Measurements from ENCODE around the gene LEPROT. TPM values are rescaled to one million over a fixed set of nuclear protein-coding genes. Genes with fewer than 3 reads are reported as not detected.

Gene LEPROT
- total and polyA plus RNA-seq, 2 of the 8 experiments (the other 6 are each of a cell fraction or from before 2014, with no cell fraction given): 25.7 to 27.2 TPM

DNA sequence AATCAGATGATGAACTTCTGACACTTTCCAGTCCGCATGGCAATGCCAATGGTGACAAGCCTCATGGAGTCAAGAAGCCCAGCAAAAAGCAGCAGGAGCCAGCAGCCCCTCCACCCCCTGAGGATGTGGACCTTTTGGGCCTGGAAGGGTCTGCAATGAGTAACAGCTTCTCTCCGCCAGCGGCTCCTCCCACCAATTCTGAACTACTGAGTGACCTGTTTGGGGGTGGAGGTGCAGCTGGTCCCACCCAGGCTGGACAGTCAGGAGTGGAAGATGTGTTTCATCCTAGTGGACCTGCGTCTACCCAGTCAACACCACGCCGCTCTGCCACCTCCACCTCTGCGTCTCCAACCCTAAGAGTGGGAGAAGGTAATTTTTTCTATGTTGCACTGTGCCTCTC lies 28.0 kb upstream of the LEPROT start:
- H4K91ac ChIP-seq (replicated peaks; ENCODE audit: insufficient read length, low read length): no peak overlapping the region
- H3K27ac ChIP-seq (ENCODE audit: low read depth, low read length): no peak overlapping the region
- H4K8ac ChIP-seq (ENCODE audit: extremely low read depth, insufficient read depth, low read length): no peak overlapping the region; the same call in 1 of the 2 replicates
- no peak overlapping the region for H3K23ac ChIP-seq (ENCODE audit: insufficient read length)
- ChIA-PET CTCF (ENCODE audit: partially characterized antibody) (interaction anchor here (0.7 to 2.1 kb wide), 2 partner anchors 8 to 19 kb away, joined by 3 to 5 read pairs; no protein-coding TSS in a partner anchor), POLR2A (ENCODE audit: partially characterized antibody) (no interaction called here)
- no peak overlapping the region for H3K18ac ChIP-seq (ENCODE audit: extremely low read depth, low read length)
- H2BK15ac ChIP-seq (ENCODE audit: low read length): no peak overlapping the region
- H4K20me1 ChIP-seq (replicated peaks in 1 of 2; ENCODE audit: control insufficient read depth in 1 of 2, insufficient read depth in 2 of 2, low read length in 2 of 2): no peaks in the 10 kb centered on the region
- H3K79me2 ChIP-seq (ENCODE audit: control insufficient read depth in 1 of 2, insufficient read depth in 2 of 2, low read length in 2 of 2): no peaks in the 10 kb centered on the region
- H2BK5ac ChIP-seq (ENCODE audit: low read depth, low read length): no peak overlapping the region
- 90% methylated on average over 7 of the region's 7 CpGs; no CpG with 5 or more reads in 1 of the 2 experiments for WGBS, 2 experiments (ENCODE audit: extremely low coverage in 1 of 2, insufficient coverage in 1 of 2, insufficient read length in 1 of 2, insufficient replicate concordance in 2 of 2, low coverage in 1 of 2, low lambda C conversion rate in 2 of 2, missing lambda C conversion rate in 1 of 2)
- no peak overlapping the region for H2BK120ac ChIP-seq (replicated peaks; ENCODE audit: low read depth, low read length)
- H3K56ac ChIP-seq (replicated peaks; ENCODE audit: insufficient read length, low read depth, low read length): no peak overlapping the region
- H3K4me2 ChIP-seq (ENCODE audit: insufficient read depth in 1 of 2, low read depth in 2 of 2, low read length in 2 of 2): no peak overlapping the region
- no peak for FAIRE-seq
- no peaks in the 10 kb centered on the region for H3K27me3 ChIP-seq (replicated peaks in 1 of 4; ENCODE audit: control insufficient read depth in 3 of 4, extremely low read depth in 1 of 4, insufficient read depth in 3 of 4, low read length in 3 of 4)
- H3K9ac ChIP-seq (replicated peaks in 1 of 4; ENCODE audit: extremely low read depth in 1 of 4, low read depth in 3 of 4, low read length in 3 of 4): no peak overlapping the region
- no peaks in the 10 kb centered on the region for H3K79me1 ChIP-seq (ENCODE audit: low read depth, low read length)
- no peak overlapping the region for H2AK5ac ChIP-seq (ENCODE audit: low read depth, low read length)
- DNase-seq (ENCODE audit: low read depth in 1 of 2, low spot score in 2 of 2): no peak
- H2BK12ac ChIP-seq (ENCODE audit: low read depth, low read length): no peak overlapping the region
- H3K14ac ChIP-seq (ENCODE audit: insufficient read length): no peak overlapping the region
- H3K36me3 ChIP-seq (ENCODE audit: control insufficient read depth in 2 of 4, insufficient read depth in 4 of 4, low read length in 3 of 4): no peaks in the 10 kb centered on the region
- H2AFZ ChIP-seq (ENCODE audit: low read length): no peak overlapping the region
- no peak overlapping the region for H3K4ac ChIP-seq (replicated peaks; ENCODE audit: insufficient read length, low read depth, low read length)
- H4K5ac ChIP-seq (ENCODE audit: insufficient read length, low read depth, low read length): no peak overlapping the region
- H3K4me3 ChIP-seq (ENCODE audit: extremely low read depth in 1 of 4, insufficient read depth in 2 of 4, low read depth in 3 of 4, low read length in 4 of 4): no peak overlapping the region
- H3K9me3 ChIP-seq (ENCODE audit: insufficient read depth in 2 of 2, low read depth in 1 of 2, low read length in 1 of 2): no peaks in the 10 kb centered on the region
- peaks cover 0 to 3% (median under 1%) of the 10 kb centered on the region in 4 experiments; a peak in 5 of 7 replicates for H3K4me1 ChIP-seq (replicated peaks in 1 of 4; ENCODE audit: control insufficient read depth in 3 of 4, insufficient read depth in 4 of 4, low read length in 3 of 4)
- TF ChIP-seq SIN3A (conservative IDR thresholded peaks at IDR 0.05 in 1 of 2, IDR thresholded peaks at IDR 0.05 in 1 of 2; ENCODE audit: low read depth in 1 of 2, low read length in 2 of 2): no peak
- no peak for TF ChIP-seq TAF1 (IDR thresholded peaks at IDR 0.05; ENCODE audit: low read depth, low read length)
- TF ChIP-seq, protein P1, sequence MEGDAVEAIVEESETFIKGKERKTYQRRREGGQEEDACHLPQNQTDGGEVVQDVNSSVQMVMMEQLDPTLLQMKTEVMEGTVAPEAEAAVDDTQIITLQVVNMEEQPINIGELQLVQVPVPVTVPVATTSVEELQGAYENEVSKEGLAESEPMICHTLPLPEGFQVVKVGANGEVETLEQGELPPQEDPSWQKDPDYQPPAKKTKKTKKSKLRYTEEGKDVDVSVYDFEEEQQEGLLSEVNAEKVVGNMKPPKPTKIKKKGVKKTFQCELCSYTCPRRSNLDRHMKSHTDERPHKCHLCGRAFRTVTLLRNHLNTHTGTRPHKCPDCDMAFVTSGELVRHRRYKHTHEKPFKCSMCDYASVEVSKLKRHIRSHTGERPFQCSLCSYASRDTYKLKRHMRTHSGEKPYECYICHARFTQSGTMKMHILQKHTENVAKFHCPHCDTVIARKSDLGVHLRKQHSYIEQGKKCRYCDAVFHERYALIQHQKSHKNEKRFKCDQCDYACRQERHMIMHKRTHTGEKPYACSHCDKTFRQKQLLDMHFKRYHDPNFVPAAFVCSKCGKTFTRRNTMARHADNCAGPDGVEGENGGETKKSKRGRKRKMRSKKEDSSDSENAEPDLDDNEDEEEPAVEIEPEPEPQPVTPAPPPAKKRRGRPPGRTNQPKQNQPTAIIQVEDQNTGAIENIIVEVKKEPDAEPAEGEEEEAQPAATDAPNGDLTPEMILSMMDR (IDR thresholded peaks at IDR 0.05; ENCODE audit: control extremely low read depth in 1 of 3, insufficient read depth in 1 of 3, low read depth in 1 of 3, low read length in 3 of 3): no peak
- TF ChIP-seq, protein P2, sequence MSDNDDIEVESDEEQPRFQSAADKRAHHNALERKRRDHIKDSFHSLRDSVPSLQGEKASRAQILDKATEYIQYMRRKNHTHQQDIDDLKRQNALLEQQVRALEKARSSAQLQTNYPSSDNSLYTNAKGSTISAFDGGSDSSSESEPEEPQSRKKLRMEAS (IDR thresholded peaks at IDR 0.05): no peak
- no peak for TF ChIP-seq CEBPB (IDR thresholded peaks at IDR 0.05; ENCODE audit: low read depth, low read length)
- no peak overlapping the region for H2BK20ac ChIP-seq (ENCODE audit: low read length)
- H3K23me2 ChIP-seq (ENCODE audit: low read depth, low read length): no peaks in the 10 kb centered on the region

Data from H1 (cell line).